Mucosa of descending colon (tissue), 3 donors: ENCODE measurements around the gene HPCAL4. TPM values are rescaled to one million over a fixed set of nuclear protein-coding genes. Genes with fewer than 3 reads are reported as not detected.

Experiments used
- ATAC-seq: fragments of 200-7000 bp; cut with Tn5 transposase; one replicate; pipeline ENCODE4 v1.9.1; 2020; ENCODE audit warnings: mild to moderate bottlenecking, moderate library complexity
- DNase-seq, 3 donors: peaks; one replicate each; pipeline ENCODE4 v3.0.0-alpha.2; 2020
- H3K36me3 ChIP-seq: fragments of 200-600 bp; one replicate; pipeline ENCODE4 v1.8.0; 2021; ENCODE audit warnings: low read depth, mild to moderate bottlenecking
- H3K4me1 ChIP-seq: fragments of 200-600 bp; one replicate; pipeline ENCODE4 v1.8.0; 2021; ENCODE audit warnings: low read depth, mild to moderate bottlenecking
- H3K4me3 ChIP-seq: fragments of 200-600 bp; one replicate; pipeline ENCODE4 v1.8.0; 2021; ENCODE audit warnings: mild to moderate bottlenecking
- H3K9me3 ChIP-seq: fragments of 200-600 bp; one replicate; pipeline ENCODE4 v1.8.0; 2021; ENCODE audit warnings: mild to moderate bottlenecking
- CTCF ChIP-seq: fragments of 200-600 bp; IDR thresholded peaks from one replicate; pipeline ENCODE4 v1.8.0; 2022; ENCODE audit warnings: antibody characterized with exemption, mild to moderate bottlenecking
- intact Hi-C, 2 donors: fragments of 100-400 bp; cut with DNase I in 1 of 2; cut with micrococcal nuclease in 1 of 2; formaldehyde crosslinking; loops; one replicate each; pipeline versions ENCODE4 v1.11.0 to v1.11.1; 2022; cut with DNase I, micrococcal nuclease
- total RNA-seq, 3 donors: library from RNA; stranded (reverse); fragmentation: NEBNext Ultra II Directional in 2 of 3; extraction: Animal tissue kit (Norgen Biotek cat#: 25700) in 2 of 3; gene quantifications; one replicate each; pipeline versions ENCODE4 v1.2.1 to v1.2.4, GENCODE V29; 2021 to 2023
- donor health status: DM: no; HTN: no; CAD: no; lungs with moderate emphysema.
- donor health status: DM: no; HTN: no; CAD: no.
- donor health status: DM: no; HTN: yes; CAD: no.

Gene HPCAL4
- total RNA-seq, 3 donors from 2014 or later: 0.07 to 0.51 TPM; not detected in 1

DNA sequence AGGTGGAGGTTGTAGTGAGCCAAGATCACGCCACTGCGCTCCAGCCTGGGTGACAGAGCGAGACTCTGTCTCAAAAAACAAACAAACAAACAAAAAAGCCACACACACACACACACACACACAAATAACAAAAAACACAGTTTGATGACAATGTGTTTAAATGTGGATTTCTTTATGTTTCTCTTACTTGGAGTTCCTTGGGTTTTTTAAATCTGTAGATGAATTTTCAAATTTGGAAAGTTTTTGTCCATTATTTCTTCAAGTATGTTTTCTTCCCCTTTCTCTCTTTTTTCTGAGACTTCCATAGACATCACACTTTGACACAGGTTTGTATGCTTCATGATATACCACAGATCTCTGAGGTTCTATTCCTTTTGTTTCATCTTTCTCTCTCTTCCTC, 35.4 kb upstream of the HPCAL4 start:
- intact Hi-C loops: loop anchor here in 1 of 2 donors (10.0 kb wide), 1 partner anchor 122 kb away; no protein-coding TSS in a partner anchor
- Histone ChIP-seq H3K4me1 (no peaks in the 10 kb centered on the region), H3K9me3 (no peaks in the 10 kb centered on the region), H3K36me3 (no peaks in the 10 kb centered on the region), H3K4me3 (no peak overlapping the region)
- ATAC-seq (no peak), DNase-seq (no peak)
- TF ChIP-seq CTCF: no peak

GRCh38 chr1:39722495-39722894, 31.3 kb upstream of the HPCAL4 start:
- intact Hi-C loops: loop anchor here in 1 of 2 donors (10.0 kb wide), 1 partner anchor 118 kb away; no protein-coding TSS in a partner anchor
- no peak for DNase-seq
- no peak for TF ChIP-seq CTCF

DNA sequence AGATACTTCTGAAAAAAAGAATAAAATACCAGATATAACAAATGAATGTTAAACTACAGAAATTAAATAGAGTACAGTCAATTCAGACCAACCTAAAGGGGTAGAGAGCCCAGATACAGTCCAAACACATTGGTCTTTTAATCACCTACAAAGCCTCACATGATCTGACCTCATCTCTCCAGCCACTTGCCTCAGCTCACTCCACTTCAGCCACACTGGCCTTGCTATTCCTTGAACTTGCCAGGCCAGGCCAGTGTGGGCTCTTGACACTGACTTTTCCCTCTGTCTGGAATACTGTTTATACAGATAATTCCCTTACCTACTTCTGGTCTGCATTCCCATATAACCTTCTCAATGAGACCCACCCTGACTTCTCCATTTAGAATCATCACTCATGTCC, 30.4 kb upstream of the HPCAL4 start:
- Histone ChIP-seq H3K4me1 (no peaks in the 10 kb centered on the region), H3K9me3 (no peaks in the 10 kb centered on the region), H3K4me3 (no peak overlapping the region), H3K36me3 (no peaks in the 10 kb centered on the region)
- ATAC-seq (no peak), DNase-seq (no peak)
- no peak for TF ChIP-seq CTCF
- intact Hi-C loops: loop anchor here in 1 of 2 donors (10.0 kb wide), 1 partner anchor 117 kb away; no protein-coding TSS in a partner anchor

More at GRCh38 chr1:39722495-39722894, 31.3 kb upstream of the HPCAL4 start:
- no peak overlapping the region for H3K4me3 ChIP-seq
- no peak for ATAC-seq
- no peaks in the 10 kb centered on the region for H3K36me3 ChIP-seq
- H3K9me3 ChIP-seq: no peaks in the 10 kb centered on the region
- H3K4me1 ChIP-seq: no peaks in the 10 kb centered on the region

GRCh38 chr1:39720094-39720999, 29.1 kb upstream of the HPCAL4 start:
- Histone ChIP-seq H3K4me3 (no peak overlapping the region), H3K4me1 (no peaks in the 10 kb centered on the region), H3K9me3 (no peaks in the 10 kb centered on the region), H3K36me3 (no peaks in the 10 kb centered on the region)
- ATAC-seq: peak; percentile 81
- peak; percentile 33 for TF ChIP-seq CTCF
- intact Hi-C loops: loop anchor here in 1 of 2 donors (10.0 kb wide), 1 partner anchor 116 kb away; no protein-coding TSS in a partner anchor
- peak in 1 of 3 donors; percentile 20 for DNase-seq

- H3K4me1 ChIP-seq: no peaks in the 10 kb centered on the region
- no peak overlapping the region for H3K4me3 ChIP-seq
- no peaks in the 10 kb centered on the region for H3K9me3 ChIP-seq
- no peak for DNase-seq
- no peak for TF ChIP-seq CTCF
- no peak for ATAC-seq
- H3K36me3 ChIP-seq: no peaks in the 10 kb centered on the region
- intact Hi-C loops: loop anchor here in 1 of 2 donors (10.0 kb wide), 1 partner anchor 113 kb away; no protein-coding TSS in a partner anchor
These were observed 26.6 kb upstream of the HPCAL4 start for GRCh38 chr1:39717809-39718208.
